Activated naive CD8-positive, alpha-beta T cell treated with anti-CD3 and anti-CD28 coated beads, Interleukin-2, amount 50 U/mL, for 16 hours (primary cell): ENCODE results near the gene DYNC1I1.

ENCODE experiments used
- DNase-seq: peaks from one replicate; pipeline ENCODE4 v3.0.0-alpha.2; 2020; ENCODE audit warnings: low read depth, low spot score

Gene DYNC1I1

DNA sequence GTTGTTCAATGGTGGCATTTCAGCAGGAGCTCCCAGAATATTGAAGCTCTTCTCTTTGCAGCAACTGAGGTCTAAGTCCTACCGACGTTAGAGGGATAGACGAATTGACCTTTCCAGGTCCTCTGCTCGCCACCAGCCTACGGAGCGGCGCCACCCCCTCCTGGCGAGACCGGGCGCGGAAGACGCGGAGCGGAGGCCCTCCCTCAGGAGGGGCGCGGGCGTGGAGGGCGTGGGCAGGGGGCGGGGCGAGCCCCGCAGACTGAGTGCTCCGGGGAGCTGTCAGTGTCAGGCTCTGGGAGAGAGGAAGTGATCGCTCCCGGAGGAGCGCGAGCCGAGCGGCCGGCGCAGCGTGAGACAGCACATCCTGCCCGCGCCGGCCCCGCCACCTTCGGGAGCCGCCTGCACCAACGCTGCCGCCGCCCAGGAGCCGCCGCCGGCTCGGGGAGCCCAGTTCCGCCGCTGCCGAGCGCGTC lies at the start of gene DYNC1I1:
TSS of gene DYNC1I1 (plus strand) at position 257 of the 473 bp plus-strand sequence. CDS start 32,176 bp downstream, outside the sequence.
- no peak for DNase-seq

- no peak for DNase-seq
These were observed 48.7 kb upstream of the DYNC1I1 start for GRCh38 chr7:95723583-95724180.

DNA sequence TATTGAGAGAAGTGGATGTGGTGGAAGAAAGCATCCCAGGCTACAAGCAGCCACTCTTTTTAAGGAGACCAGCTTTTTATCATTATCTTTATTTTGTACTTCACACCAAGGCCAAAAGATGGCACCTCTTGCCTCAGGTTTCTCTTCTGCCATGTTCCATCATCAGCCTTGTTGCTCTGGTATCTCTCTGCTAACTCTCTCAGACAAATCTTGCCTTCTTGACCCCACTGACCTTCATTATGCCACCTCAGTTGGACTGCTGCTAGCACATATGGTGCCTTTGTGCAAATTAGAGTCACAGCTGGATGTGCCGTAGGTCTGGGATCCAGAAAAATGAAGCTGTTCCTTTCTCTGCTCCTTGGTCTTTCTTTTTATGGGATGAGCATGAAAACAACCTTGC lies 47.1 kb upstream of the DYNC1I1 start:
- no peak for DNase-seq

DNA sequence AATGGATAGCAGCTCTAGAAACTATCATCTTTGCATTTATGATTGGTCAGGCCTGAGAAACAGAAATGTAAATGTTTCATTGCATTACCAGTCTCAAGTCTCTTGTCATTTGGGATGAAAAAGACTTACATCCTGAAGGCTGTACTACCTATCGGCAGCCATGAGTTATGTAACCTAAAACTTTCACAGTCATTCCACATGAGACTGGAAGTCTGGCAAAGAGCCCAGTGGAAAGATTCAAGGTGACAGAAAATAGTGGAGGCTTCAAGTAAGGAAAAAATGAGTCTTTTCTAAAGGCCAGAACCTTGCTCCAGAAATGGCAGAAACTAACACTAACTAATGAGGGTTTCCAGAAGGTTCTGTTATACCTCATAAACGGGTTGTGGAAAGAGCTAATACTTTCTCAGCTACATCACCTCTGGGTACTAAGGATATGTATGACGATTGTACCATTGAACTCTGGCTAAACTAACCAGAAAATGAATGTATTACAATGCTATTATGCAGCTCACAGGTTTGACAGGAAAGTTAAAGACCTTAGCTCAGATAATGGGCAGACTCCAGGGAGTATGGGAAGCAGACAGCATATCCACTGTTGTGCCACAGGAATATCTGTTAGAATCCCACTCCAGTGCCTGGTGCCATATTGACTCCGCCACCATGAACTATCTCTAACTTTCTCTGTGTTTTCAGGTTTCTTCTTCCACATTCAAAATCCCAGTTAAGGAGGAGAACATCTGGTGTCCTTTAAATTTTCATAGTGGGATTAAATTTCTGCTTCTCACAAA lies 41.7 kb upstream of the DYNC1I1 start:
- no peak for DNase-seq

- no peak for DNase-seq
These were observed 35.7 kb upstream of the DYNC1I1 start for GRCh38 chr7:95736635-95737034.

DNA sequence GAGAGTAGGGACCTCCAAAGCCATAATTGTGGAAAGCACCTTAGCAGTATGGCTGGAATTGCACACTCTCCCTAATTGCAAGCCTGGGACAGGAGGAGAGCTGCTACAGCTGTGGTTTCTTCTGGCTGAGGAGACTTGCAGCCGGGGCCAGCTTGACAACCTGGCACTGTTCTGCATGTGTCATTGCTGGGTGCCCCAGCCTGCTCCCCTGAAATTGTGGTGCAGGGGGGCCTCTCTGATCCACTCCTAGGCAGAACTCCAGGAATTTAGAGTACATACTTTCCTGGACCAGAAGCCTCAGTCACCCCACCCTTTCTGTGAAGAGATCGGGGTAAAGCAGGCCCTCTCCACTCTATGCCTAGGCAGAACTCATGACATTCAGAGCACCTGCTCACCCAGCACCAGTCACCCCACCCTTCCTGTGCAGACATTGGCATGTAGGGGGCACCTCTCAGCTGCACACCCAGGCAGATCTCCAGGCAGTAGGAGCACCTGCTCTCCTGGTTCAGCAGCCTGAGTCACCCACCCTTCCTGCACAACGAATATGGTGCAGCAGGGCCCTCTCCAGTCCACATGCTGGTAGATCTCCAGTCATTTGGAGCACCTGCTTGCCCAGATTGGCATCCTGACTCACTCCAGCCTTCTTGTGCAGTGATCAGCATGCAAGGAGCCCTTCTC lies 34.4 kb upstream of the DYNC1I1 start:
- DNase-seq: no peak

GRCh38 chr7:95749044-95749443 lies 23.3 kb upstream of the DYNC1I1 start:
- DNase-seq: no peak

- no peak for DNase-seq
These were observed 22.8 kb upstream of the DYNC1I1 start for GRCh38 chr7:95749515-95749914.

GRCh38 chr7:95753440-95753839 lies 18.9 kb upstream of the DYNC1I1 start:
- no peak for DNase-seq

DNA sequence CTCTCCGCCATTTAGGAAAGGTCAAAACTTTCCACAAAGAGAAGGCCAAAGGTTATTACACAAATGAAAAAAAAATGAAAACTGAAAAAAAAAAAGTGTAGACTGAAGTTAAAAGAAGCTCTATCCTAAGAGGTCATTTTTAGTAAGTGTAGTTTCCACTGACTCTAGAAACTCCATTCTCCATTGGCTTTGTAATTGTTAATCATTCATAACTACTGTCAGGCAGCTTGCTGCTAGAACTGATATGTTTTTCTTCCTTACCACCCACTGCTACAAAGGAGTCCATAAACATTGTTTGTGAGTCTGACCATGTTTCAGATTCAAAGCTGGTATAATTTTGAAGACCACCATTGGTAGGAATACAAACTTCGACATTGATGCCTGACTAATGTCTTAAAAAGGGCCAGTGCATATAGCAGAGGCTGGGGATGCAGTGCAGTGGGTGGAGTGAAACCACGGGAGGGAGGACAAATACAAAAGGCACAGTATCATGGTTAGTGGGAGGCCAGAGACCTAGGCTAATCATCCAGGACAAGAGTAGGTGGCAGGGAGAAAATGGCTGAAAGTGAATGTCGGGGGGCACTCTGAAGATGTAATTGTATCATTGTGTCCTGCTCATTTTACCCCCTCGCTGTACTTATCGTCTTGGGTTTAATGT lies 16.9 kb upstream of the DYNC1I1 start:
- no peak for DNase-seq

- DNase-seq: no peak
These were observed 14.2 kb upstream of the DYNC1I1 start for GRCh38 chr7:95758187-95758586.

DNA sequence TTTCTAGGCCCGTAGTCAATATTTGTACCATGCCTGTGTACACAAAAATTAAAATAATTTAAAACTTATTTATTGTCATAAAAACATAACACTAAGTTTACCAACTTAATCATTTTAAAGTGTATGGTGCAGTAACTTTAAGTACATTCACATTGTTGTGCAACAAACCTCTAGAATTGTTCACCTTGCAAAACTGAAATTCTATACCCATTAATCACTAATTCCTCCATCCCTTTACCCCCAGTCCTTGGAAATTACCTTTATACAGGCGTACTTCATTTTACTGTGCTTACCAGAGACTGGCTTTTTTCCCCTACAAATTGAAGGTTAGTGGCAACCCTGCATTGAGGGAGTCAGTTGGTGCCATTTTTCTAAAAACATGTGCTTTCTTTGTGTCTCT lies 6.3 kb upstream of the DYNC1I1 start:
- no peak for DNase-seq

- DNase-seq: no peak
These were observed 5.7 kb upstream of the DYNC1I1 start for GRCh38 chr7:95766657-95767056.

DNA sequence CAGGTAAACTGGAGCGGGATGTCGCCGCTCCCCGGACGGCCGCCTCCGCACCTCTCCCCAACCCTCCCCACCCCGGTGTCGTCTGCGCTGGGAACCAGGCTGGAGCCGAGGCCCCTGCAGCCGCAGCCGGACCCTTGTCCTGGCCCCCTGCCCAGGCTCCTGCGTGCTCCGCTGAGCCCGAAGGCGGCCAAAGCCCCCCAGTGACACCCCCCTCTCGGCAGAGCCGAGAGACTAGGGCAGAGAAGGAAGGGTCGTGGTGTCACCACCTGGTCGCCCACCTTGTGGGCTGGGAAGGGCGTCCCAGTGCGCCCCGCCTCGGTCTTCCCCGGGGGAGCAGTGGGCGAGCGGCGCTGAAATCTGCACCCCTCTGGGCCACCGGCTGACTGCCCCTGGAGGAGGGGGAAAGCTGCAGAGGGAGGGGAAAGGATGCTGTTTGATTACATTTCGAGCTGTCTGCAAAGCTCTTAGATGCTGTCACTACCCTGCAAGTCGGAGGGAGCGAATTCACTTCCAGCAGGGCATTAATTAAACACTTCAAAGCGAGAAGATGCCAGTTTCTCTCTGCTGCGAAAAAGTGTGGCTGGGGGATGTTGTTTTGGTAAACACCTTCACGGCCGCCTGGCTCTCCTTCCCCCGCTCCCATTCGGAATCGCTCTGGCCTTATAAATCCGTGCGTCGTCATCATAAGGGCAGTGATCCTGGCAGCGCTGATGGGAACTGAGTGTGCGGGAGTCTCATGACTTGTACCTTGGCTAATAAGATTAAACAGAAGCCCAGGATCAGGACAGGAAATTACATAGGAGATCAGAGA lies 622 bp downstream of the DYNC1I1 start:
- no peak for DNase-seq

- DNase-seq: no peak
These were observed 4.3 kb downstream of the DYNC1I1 start for GRCh38 chr7:95776561-95777185.

DNA sequence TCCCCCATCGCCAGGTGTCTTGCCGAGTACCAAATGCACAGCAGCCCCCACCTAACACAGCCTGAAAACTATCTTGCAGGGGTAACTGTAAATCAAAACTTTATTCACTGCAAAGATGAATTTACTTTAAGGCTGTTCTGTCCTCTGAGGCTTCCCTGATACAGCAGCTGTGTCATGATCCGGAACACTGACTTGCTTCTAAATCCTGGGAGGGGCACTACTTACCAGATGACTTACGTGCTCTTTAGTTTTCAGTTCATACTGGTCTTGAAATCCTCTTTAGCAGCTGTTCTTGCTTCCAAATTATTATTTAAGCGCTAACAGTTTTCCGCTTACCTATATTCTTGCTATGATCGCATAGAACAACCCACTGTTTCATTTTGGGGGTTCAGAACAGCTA lies 4.9 kb downstream of the DYNC1I1 start:
- DNase-seq: no peak

- no peak for DNase-seq
These were observed 8.3 kb downstream of the DYNC1I1 start for GRCh38 chr7:95780665-95781064.

GRCh38 chr7:95781961-95782586 lies 9.7 kb downstream of the DYNC1I1 start:
- no peak for DNase-seq

DNA sequence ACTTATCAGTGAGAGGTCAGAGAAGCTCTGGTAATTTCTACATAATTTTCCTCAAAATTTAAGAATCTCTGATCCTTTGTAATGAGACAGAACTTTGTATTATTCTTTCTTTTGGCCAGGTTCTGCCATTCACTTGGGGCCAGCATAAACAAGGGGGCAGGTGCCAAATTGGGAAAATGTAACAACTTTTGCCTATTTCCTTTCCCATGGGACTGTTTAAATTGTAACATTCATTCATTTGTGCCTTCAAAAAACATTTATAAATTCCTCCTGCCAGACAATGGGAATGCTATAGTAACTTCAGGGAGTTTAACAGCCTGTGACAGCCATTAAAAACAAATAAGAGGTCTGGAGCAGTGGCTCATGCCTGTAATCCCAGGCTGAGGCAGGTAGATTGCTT lies 12.4 kb downstream of the DYNC1I1 start:
- no peak for DNase-seq

- no peak for DNase-seq
These were observed 15.9 kb downstream of the DYNC1I1 start for GRCh38 chr7:95788258-95788657.
